ENCODE data around the gene VENTX.

VENTX gene

DNA sequence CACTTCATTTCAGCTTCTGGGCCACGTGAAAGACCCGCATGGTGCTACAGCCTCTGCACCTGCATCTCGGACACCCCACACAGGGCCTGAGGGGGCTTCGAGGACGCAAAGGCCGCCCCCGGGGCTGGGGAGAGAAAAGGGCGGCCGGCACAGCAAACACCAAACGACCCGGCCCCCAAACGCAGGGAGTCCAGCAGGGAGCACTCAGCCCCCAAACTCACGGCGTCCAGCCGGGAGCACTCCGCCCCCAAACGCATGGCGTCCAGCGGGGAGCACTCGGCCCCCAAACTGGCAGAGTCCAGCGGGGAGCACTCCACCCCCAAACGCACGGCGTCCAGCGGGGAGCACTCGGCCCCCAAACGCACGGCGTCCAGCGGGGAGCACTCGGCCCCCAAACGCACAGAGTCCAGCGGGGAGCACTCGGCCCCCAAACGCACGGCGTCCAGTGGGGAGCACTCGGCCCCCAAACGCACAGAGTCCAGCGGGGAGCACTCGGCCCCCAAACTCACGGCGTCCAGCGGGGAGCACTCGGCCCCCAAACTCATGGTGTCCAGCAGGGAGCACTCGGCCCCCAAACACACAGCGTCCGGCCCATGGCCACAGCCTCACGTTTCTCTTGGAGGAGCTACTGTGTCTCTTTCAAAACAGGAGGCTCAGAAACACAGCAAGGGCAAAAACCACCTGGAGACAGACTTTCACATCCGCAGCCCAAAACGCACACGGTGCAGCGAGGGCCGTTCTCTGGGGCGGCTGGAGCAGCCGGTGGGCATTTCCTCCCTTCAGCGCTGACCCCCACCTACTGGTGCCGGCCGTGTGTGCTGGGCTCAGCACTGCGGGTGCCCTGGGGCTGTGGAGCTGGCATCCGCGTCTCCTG lies 34.6 kb upstream of the VENTX start:
- TF ChIP-seq, protein P1, sequence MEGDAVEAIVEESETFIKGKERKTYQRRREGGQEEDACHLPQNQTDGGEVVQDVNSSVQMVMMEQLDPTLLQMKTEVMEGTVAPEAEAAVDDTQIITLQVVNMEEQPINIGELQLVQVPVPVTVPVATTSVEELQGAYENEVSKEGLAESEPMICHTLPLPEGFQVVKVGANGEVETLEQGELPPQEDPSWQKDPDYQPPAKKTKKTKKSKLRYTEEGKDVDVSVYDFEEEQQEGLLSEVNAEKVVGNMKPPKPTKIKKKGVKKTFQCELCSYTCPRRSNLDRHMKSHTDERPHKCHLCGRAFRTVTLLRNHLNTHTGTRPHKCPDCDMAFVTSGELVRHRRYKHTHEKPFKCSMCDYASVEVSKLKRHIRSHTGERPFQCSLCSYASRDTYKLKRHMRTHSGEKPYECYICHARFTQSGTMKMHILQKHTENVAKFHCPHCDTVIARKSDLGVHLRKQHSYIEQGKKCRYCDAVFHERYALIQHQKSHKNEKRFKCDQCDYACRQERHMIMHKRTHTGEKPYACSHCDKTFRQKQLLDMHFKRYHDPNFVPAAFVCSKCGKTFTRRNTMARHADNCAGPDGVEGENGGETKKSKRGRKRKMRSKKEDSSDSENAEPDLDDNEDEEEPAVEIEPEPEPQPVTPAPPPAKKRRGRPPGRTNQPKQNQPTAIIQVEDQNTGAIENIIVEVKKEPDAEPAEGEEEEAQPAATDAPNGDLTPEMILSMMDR (IDR thresholded peaks at IDR 0.05; ENCODE audit: low read depth, low read length), result no peak
- H3K4me3 ChIP-seq (ENCODE audit: low read depth, low read length), result no peak overlapping the region

GRCh38 chr10:133203652-133204195 lies 33.9 kb upstream of the VENTX start:
- TF ChIP-seq, protein P1 (IDR thresholded peaks at IDR 0.05; ENCODE audit: low read depth, low read length), result no peak
- H3K4me3 ChIP-seq (ENCODE audit: low read depth, low read length), result no peak overlapping the region

- TF ChIP-seq, protein P1 (IDR thresholded peaks at IDR 0.05; ENCODE audit: low read depth, low read length), result no peak
- no peak overlapping the region for H3K4me3 ChIP-seq (ENCODE audit: low read depth, low read length)
Measured at GRCh38 chr10:133204226-133205015, 33.2 kb upstream of the VENTX start.

DNA sequence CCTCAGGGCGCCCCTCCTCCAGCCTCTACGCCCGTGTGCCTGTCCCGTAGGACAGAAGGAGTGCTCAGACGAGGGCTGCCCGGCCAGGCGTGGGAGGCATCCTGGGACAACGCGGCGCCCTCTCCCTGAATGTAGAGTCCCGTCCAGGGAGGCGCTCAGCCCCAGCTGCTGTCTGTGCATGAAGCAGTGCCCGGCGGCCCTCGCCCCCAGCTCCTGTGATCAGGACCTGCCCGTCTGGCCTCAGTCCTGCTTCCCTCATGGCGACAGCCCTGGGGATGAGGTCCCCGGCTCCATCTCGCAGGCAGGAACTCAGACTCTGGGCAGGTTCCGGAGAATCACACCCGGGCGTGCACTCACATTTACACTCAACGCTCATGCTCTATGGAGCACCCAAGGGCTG lies 32.5 kb upstream of the VENTX start:
- TF ChIP-seq, protein P1 (IDR thresholded peaks at IDR 0.05; ENCODE audit: low read depth, low read length), result no peak

GRCh38 chr10:133206356-133207040 lies 31.2 kb upstream of the VENTX start:
- H3K4me3 ChIP-seq (ENCODE audit: low read depth, low read length), result no peak overlapping the region
- TF ChIP-seq, protein P1 (IDR thresholded peaks at IDR 0.05; ENCODE audit: low read depth, low read length), result no peak

More for the DNA sequence above, 32.5 kb upstream of the VENTX start:
- H3K4me3 ChIP-seq (ENCODE audit: low read depth, low read length), result no peak overlapping the region

DNA sequence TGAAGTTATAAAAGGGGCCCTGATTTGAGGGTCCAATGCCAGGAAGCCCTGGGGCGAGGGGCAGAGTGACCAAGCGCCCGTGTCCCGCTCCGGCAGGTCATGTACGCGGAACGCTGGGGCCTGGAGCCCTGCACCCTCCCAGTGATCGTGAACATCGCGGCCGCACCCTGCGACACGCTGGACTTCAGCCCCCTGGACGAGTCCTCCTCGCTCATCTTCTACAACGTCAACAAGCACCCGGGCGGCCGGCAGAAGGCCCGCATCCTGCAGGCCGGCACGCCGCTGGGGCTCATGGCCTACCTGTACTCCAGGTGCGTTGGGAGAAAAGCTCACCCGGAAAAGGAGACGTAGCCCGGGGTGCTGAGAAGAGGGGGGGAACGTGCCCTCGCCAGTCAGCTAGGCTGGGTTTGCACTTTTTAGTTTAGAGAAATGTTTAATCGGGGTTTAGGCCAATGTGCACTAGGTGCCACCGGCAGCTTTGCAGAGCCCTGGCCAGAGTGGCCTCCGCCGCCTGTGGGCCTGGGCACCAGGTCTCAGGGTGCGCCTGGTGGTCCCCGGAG lies 30.5 kb upstream of the VENTX start:
- TF ChIP-seq, protein P1 (IDR thresholded peaks at IDR 0.05; ENCODE audit: low read depth, low read length), result no peak
- no peak overlapping the region for H3K4me3 ChIP-seq (ENCODE audit: low read depth, low read length)

Measured in WI38 (cell line).